Esophagus squamous epithelium (tissue), 5 donors: ENCODE measurements around the gene CCDC71L. TPM values are rescaled to one million over a fixed set of nuclear protein-coding genes. Genes with fewer than 3 reads are reported as not detected.

Experiments
- DNase-seq: peaks from one replicate; lab custom pipeline; 2025; lab: John Stamatoyannopoulos, UW
- H3K27ac ChIP-seq, 4 donors: fragments of 200-600 bp; sonication (generic); one replicate each; pipeline ENCODE4 v1.5.1; 2016 to 2019; ENCODE audit warnings: mild to moderate bottlenecking in 1 of 4
- H3K27me3 ChIP-seq, 4 donors: fragments of 200-600 bp; sonication (generic); 1 replicate in 3 of 4; 2 replicates in 1 of 4; pipeline versions ENCODE4 v1.5.1 to v1.6.0; 2017 to 2021; ENCODE audit warnings: antibody characterized with exemption in 1 of 4
- H3K36me3 ChIP-seq, 3 donors: fragments of 200-600 bp; sonication (generic); one replicate each; pipeline ENCODE4 v1.5.1; 2016 to 2019
- H3K4me1 ChIP-seq, 3 donors: fragments of 200-600 bp; sonication (generic); one replicate each; pipeline ENCODE4 v1.5.1; 2017 to 2019
- H3K4me3 ChIP-seq, 4 donors: fragments of 200-600 bp; sonication (generic); 1 replicate in 3 of 4; 2 replicates in 1 of 4; pipeline ENCODE4 v1.5.1; 2016 to 2019; ENCODE audit warnings: mild to moderate bottlenecking in 2 of 4, moderate library complexity in 1 of 4
- H3K9me3 ChIP-seq, 3 donors: fragments of 200-600 bp; sonication (generic); one replicate each; pipeline ENCODE4 v1.5.1; 2016 to 2019
- CTCF ChIP-seq, 6 experiments: fragments of 450-650 bp in 4 of 6; fragments of 200-600 bp in 2 of 6; sonication (generic) in 2 of 6; IDR thresholded peaks; one replicate each; pipeline ENCODE4 v1.5.1; 2016 to 2019; ENCODE audit warnings: antibody characterized with exemption in 6 of 6, mild to moderate bottlenecking in 4 of 6, moderate library complexity in 4 of 6
- POLR2A ChIP-seq, 4 donors: fragments of 450-650 bp; IDR thresholded peaks; one replicate each; pipeline ENCODE4 v1.6.1; 2017; ENCODE audit warnings: antibody characterized with exemption in 4 of 4, mild to moderate bottlenecking in 4 of 4, moderate library complexity in 3 of 4
- WGBS, 2 donors: methylation state at CpG; one replicate each; pipeline ENCODE4 v1.1.5; 2018; 5-methylcytosine and 5-hydroxymethylcytosine counted together
- intact Hi-C: fragments of 100-400 bp; cut with DNase I; formaldehyde crosslinking; loops from one replicate; pipeline ENCODE4 v1.15.0; 2022
- total RNA-seq, 4 donors: library from RNA; depleted of rRNA; stranded (reverse); fragments of >200 nt; gene quantifications; one replicate each; pipeline ENCODE4 v1.1.0, GENCODE V29; 2016
- donor health status: DM: yes; HTN: yes; CAD: no.

Gene CCDC71L
- total RNA-seq, 4 donors from 2014 or later = 3.3 to 19.5 (median 4.8) TPM

DNA sequence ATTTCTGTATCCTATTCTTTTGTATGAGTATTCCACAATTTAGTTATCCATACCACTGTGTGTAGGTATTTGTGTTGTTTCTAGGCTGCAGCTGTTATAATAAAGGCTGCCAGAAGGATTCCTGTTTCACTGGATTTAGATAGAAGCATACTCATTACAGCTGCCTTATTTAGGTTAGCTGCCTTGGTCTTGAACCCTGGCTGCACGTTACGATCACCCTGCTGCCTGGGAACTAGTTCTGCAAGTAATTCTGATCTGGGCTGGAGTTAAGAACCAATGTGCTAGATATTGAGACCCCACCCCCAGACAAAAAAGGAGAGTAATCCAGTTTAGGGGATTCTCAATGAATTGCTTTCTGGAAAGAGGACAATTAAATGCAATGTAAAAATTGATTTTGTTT, 43.1 kb downstream of the CCDC71L start:
- Histone ChIP-seq H3K27me3 (no peaks in the 10 kb centered on the region), H3K9me3 (peaks cover 0 to 7% (median 0%) of the 10 kb centered on the region in 3 donors), H3K4me3 (no peak overlapping the region), H3K4me1 (peaks cover 0 to 18% (median 0%) of the 10 kb centered on the region in 3 donors), H3K36me3 (no peaks in the 10 kb centered on the region), H3K27ac (no peak overlapping the region)
- TF ChIP-seq CTCF (IDR thresholded peaks at IDR 0.05) (no peak), POLR2A (IDR thresholded peaks at IDR 0.05) (no peak)
- no peak for DNase-seq
- 24 to 60% methylated on average over 2 of the region's 2 CpGs for WGBS, 2 donors
- intact Hi-C loops = no loop called here

DNA sequence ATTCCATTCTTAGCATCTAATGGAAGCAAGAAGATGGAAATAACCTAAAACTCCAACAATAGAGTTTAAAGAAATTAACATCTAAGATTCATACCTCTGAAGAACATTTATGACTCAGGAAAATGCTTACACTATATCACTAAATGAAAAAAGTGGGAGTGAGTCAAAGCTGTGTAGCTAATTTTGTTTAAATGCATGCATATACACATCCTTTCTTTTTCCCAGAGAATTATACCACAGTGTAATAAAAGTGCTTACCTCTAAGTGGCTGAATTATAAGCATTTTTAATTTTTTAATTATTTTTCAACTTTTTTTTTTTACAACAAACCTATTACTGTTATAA, 44.3 kb downstream of the CCDC71L start:
- Histone ChIP-seq H3K4me3 (no peak overlapping the region), H3K36me3 (no peaks in the 10 kb centered on the region), H3K9me3 (peaks cover 0 to 2% (median 0%) of the 10 kb centered on the region in 3 donors), H3K4me1 (peaks cover 0 to 21% (median 0%) of the 10 kb centered on the region in 3 donors), H3K27ac (no peak overlapping the region), H3K27me3 (no peaks in the 10 kb centered on the region)
- intact Hi-C loops = no loop called here
- TF ChIP-seq POLR2A (IDR thresholded peaks at IDR 0.05) (no peak), CTCF (IDR thresholded peaks at IDR 0.05) (no peak)
- DNase-seq = no peak

DNA sequence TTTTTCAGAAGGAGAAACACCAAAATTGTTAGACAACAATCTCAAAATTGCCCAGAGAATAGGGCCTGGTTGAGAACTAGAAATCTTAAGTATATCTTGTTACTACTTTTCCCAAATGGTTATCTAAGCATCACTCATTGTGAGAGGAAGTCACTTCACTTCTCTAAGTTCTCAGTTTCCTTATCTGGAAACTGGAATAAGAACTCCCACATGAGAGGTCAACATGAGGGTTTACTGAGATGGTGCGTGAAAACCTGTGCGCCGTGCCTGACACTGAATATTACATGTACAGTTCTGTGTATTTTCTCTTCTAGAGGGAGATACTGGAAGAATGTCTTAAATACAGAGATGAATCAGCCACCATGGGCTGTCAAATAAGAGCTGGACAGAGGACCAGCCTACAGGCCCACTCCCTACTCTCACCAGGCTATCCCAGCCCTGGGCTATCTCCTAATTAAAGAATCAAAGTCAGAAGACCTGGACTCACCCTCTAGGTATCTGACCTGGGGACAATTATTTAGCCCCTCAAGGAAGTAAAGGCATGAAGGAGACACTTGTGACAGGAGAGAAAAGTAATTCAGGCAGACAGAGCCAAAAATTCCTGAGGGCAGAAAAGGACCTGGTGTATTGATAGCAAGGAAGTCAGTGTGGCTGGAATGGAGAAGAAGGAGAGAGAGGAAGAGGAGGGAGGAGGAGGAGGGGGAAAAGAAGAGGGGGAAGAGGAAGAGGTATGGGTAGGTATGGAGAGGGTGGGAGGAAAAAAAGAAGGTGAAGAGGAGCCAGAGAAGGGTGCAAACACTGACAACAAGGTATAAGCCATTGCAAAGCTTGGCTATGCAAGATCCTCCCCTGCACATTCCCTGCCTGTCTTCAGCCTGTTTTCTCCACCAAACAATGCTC, 44.9 kb downstream of the CCDC71L start:
- no peak overlapping the region for H3K4me3 ChIP-seq
- no peaks in the 10 kb centered on the region for H3K27me3 ChIP-seq
- intact Hi-C loops = no loop called here
- 96 to 100% methylated on average over 3 of the region's 3 CpGs for WGBS, 2 donors
- no peaks in the 10 kb centered on the region for H3K9me3 ChIP-seq
- no peak overlapping the region for H3K27ac ChIP-seq
- no peak for DNase-seq
- TF ChIP-seq CTCF (IDR thresholded peaks at IDR 0.05) (no peak), POLR2A (IDR thresholded peaks at IDR 0.05) (no peak)
- no peaks in the 10 kb centered on the region for H3K36me3 ChIP-seq
- H3K4me1 ChIP-seq = peaks cover 0 to 22% (median 0%) of the 10 kb centered on the region in 3 donors

DNA sequence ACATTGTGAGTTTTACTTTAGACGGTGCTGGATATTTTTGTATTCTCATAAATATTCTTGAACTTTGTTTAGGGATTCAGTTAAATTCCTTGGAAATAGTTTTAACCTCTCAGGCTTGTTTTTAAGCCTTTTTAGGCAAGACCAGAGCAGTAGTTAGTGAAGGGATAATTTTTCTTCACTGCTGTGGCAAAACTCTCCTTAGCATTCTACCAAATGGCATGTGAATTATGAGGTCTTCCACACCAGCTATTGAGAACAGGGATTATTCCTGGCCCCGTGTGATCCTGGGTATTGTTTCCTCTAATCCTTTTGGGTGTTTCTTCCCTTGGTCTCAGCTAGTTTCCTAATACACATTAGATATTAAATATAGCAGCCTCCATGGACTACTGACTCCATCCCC, 46.2 kb downstream of the CCDC71L start:
- no peak for DNase-seq
- no peaks in the 10 kb centered on the region for H3K9me3 ChIP-seq
- H3K4me3 ChIP-seq = no peak overlapping the region
- intact Hi-C loops = no loop called here
- H3K4me1 ChIP-seq = peaks cover 0 to 22% (median 0%) of the 10 kb centered on the region in 3 donors
- WGBS, 2 donors = 39 to 48% methylated on average over 2 of the region's 2 CpGs
- H3K27ac ChIP-seq = no peak overlapping the region
- no peaks in the 10 kb centered on the region for H3K36me3 ChIP-seq
- TF ChIP-seq POLR2A (IDR thresholded peaks at IDR 0.05) (no peak), CTCF (IDR thresholded peaks at IDR 0.05) (no peak)
- no peaks in the 10 kb centered on the region for H3K27me3 ChIP-seq

- no peak for DNase-seq
- no peaks in the 10 kb centered on the region for H3K9me3 ChIP-seq
- no peak overlapping the region for H3K27ac ChIP-seq
- TF ChIP-seq CTCF (IDR thresholded peaks at IDR 0.05) = no peak
- TF ChIP-seq POLR2A (IDR thresholded peaks at IDR 0.05) = no peak
- no peak overlapping the region for H3K4me3 ChIP-seq
- no peaks in the 10 kb centered on the region for H3K27me3 ChIP-seq
- H3K36me3 ChIP-seq = no peaks in the 10 kb centered on the region
- intact Hi-C loops = no loop called here
- H3K4me1 ChIP-seq = peaks cover 0 to 22% (median 0%) of the 10 kb centered on the region in 3 donors
Observed at GRCh38 chr7:106613848-106614560, 47.0 kb downstream of the CCDC71L start.
